Neural cell (in vitro differentiated cells): Measurements from ENCODE around the gene ADD1.
A peak's percentile ranks its signal among the peaks of the same experiment; 100 is the strongest.

Source experiments
- CTCF ChIP-seq: fragments of 450-650 bp; IDR thresholded peaks from 2 replicates; pipeline ENCODE4 v1.5.1; 2014; ENCODE audit warnings: antibody characterized with exemption, mild to moderate bottlenecking, moderate library complexity; ENCODE audit not compliant: poor library complexity, severe bottlenecking
- EP300 ChIP-seq: fragments of 450-650 bp; conservative IDR thresholded peaks from 2 replicates; pipeline ENCODE4 v1.6.1; 2014; ENCODE audit warnings: antibody characterized with exemption, mild to moderate bottlenecking, moderate library complexity; ENCODE audit not compliant: poor library complexity, severe bottlenecking
- EZH2 ChIP-seq: fragments of 200-600, 300-800 bp; shearing (Covaris generic), sonication (generic); IDR thresholded peaks from 2 replicates; pipeline ENCODE4 v1.6.1; 2014; ENCODE audit warnings: antibody characterized with exemption, low read length, borderline replicate concordance, mild to moderate bottlenecking; ENCODE audit not compliant: insufficient read depth, poor library complexity, severe bottlenecking
- MXI1 ChIP-seq: fragments of 450-650 bp; conservative IDR thresholded peaks from 2 replicates; pipeline ENCODE4 v1.6.1; 2014; ENCODE audit warnings: antibody characterized with exemption, mild to moderate bottlenecking; ENCODE audit not compliant: poor library complexity, severe bottlenecking
- POLR2AphosphoS5 ChIP-seq: IDR thresholded peaks from 2 replicates; pipeline ENCODE4 v1.6.1; 2012
- RAD21 ChIP-seq: fragments of 450-650 bp; conservative IDR thresholded peaks from 2 replicates; pipeline ENCODE4 v1.6.1; 2014; ENCODE audit warnings: antibody characterized with exemption, mild to moderate bottlenecking, moderate library complexity
- REST ChIP-seq: IDR thresholded peaks from 2 replicates; pipeline ENCODE4 v1.6.1; 2012; ENCODE audit warnings: borderline replicate concordance
- TAF1 ChIP-seq: IDR thresholded peaks from 2 replicates; pipeline ENCODE4 v1.6.1; 2012; ENCODE audit warnings: low read depth

GRCh38 chr4:2924765-2925301 is 81.2 kb downstream of the ADD1 start:
- TF ChIP-seq CTCF, result no peak
- TF ChIP-seq EZH2, result no peak
- TF ChIP-seq POLR2AphosphoS5, result no peak
- TF ChIP-seq EP300, result no peak
- TF ChIP-seq TAF1, result no peak
- TF ChIP-seq MXI1, result peak; percentile 56
- TF ChIP-seq REST, result no peak
- TF ChIP-seq RAD21, result no peak
